ENCODE measurements around the gene WDR54. TPM values are rescaled to one million over a fixed set of nuclear protein-coding genes. Genes with fewer than 3 reads are reported as not detected.

The WDR54 gene
- 14.5 and 19.5 TPM in 2 replicates for polyA plus RNA-seq (2011; rRNA removed)
- 30.9 and 35.1 TPM in 2 replicates for polyA minus RNA-seq (2011; rRNA and poly(A)+ RNA removed)

- peak; percentile 30 for DNase-seq (ENCODE audit: low read depth, low spot score)
- no peak for TF ChIP-seq CTCF (IDR thresholded peaks at IDR 0.05; ENCODE audit: low read depth, low read length)
- Histone ChIP-seq H3K9me3 (ENCODE audit: control insufficient read depth, insufficient read depth, low read length) (no peaks in the 10 kb centered on the region; the same call in 1 of the 2 replicates), H3K27ac (ENCODE audit: low read depth, low read length) (peak within 1 kb of the TSS; percentile 3), H3K27me3 (ENCODE audit: control insufficient read depth, insufficient read depth, low read length) (peaks cover 6% of the 10 kb centered on the region), H3K4me3 (ENCODE audit: low read depth, low read length) (peak within 1 kb of the TSS; percentile 69)
- ChIA-PET CTCF (interaction anchor here (1.1 kb wide), 1 partner anchor 43 kb away, joined by 4 read pairs; no protein-coding TSS in a partner anchor), POLR2A (interaction anchor here (1.0 to 1.3 kb wide), 2 partner anchors 30 to 37 kb away, joined by 3 read pairs; partner anchors contain the start of gene WBP1)
Measured at GRCh38 chr2:74421221-74421870, at the start of gene WDR54, which contains the start of gene C2orf81. WDR54 (plus strand) TSS chr2:74421730; CDS start chr2:74422154, 424 bp downstream. C2orf81 (minus strand) TSS chr2:74421619; CDS start chr2:74421560, 59 bp downstream.

GRCh38 chr2:74372674-74373073 lies 48.9 kb upstream of the WDR54 start:
- no peak for TF ChIP-seq CTCF (IDR thresholded peaks at IDR 0.05; ENCODE audit: low read depth, low read length)
- no peak overlapping the region for H3K27ac ChIP-seq (ENCODE audit: low read depth, low read length)
- no peak for DNase-seq (ENCODE audit: low read depth, low spot score)
- H3K4me3 ChIP-seq (ENCODE audit: low read depth, low read length): no peak overlapping the region
- H3K9me3 ChIP-seq (ENCODE audit: control insufficient read depth, insufficient read depth, low read length): no peaks in the 10 kb centered on the region
- POLR2A ChIA-PET: no interaction called here
- CTCF ChIA-PET: interaction anchor here (1.3 kb wide), 1 partner anchor 19 kb away, joined by 9 read pairs; no protein-coding TSS in a partner anchor
- H3K27me3 ChIP-seq (ENCODE audit: control insufficient read depth, insufficient read depth, low read length): no peaks in the 10 kb centered on the region

GRCh38 chr2:74373221-74373676 lies 48.3 kb upstream of the WDR54 start:
- no peak for TF ChIP-seq CTCF (IDR thresholded peaks at IDR 0.05; ENCODE audit: low read depth, low read length)
- CTCF ChIA-PET: interaction anchor here (1.3 kb wide), 1 partner anchor 18 kb away, joined by 9 read pairs; no protein-coding TSS in a partner anchor

GRCh38 chr2:74373985-74374384 lies 47.5 kb upstream of the WDR54 start:
- H3K27ac ChIP-seq (ENCODE audit: low read depth, low read length): no peak overlapping the region
- ChIA-PET POLR2A (interaction anchor here (1.1 kb wide), 1 partner anchor 18 kb away, joined by 5 read pairs; no protein-coding TSS in a partner anchor), CTCF (interaction anchor here (2.1 kb wide), 1 partner anchor 17 kb away, joined by 11 read pairs; no protein-coding TSS in a partner anchor)
- TF ChIP-seq CTCF (IDR thresholded peaks at IDR 0.05; ENCODE audit: low read depth, low read length): no peak
- no peak overlapping the region for H3K4me3 ChIP-seq (ENCODE audit: low read depth, low read length)
- no peaks in the 10 kb centered on the region for H3K9me3 ChIP-seq (ENCODE audit: control insufficient read depth, insufficient read depth, low read length)
- no peak for DNase-seq (ENCODE audit: low read depth, low spot score)
- no peaks in the 10 kb centered on the region for H3K27me3 ChIP-seq (ENCODE audit: control insufficient read depth, insufficient read depth, low read length)

More at GRCh38 chr2:74373221-74373676, 48.3 kb upstream of the WDR54 start:
- Histone ChIP-seq H3K9me3 (ENCODE audit: control insufficient read depth, insufficient read depth, low read length) (no peaks in the 10 kb centered on the region), H3K27me3 (ENCODE audit: control insufficient read depth, insufficient read depth, low read length) (no peaks in the 10 kb centered on the region), H3K27ac (ENCODE audit: low read depth, low read length) (no peak overlapping the region), H3K4me3 (ENCODE audit: low read depth, low read length) (no peak overlapping the region)
- no peak for DNase-seq (ENCODE audit: low read depth, low spot score)
- POLR2A ChIA-PET: no interaction called here

Data from AG04450 (cell line).